NCI-H748 treated with DMSO at 0.1 percent for 48 hours (cell line): ENCODE data around the gene PSMD6.

Source experiments
- DNase-seq: peaks from one replicate; lab custom pipeline; 2025; lab: John Stamatoyannopoulos, UW

PSMD6 gene

DNA sequence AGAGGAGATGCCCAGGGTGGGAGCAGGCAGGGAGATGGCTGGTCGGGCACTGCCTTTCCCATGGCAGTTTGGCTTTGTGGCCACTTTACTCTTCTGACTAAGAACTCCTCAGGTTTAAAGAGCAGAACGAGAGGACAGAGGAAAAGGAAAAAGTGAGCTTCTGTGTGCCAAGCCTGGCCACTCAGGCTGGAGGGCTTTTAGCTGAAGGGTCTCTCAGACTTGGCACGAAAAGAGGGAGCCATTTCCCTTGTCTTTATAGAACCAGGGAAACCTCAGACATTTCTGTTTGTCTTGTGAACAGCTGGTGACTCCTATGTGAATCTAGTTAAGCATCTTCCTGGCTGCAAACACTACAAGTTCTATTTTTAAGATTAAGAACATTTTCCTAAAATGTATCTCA lies 23.3 kb upstream of the PSMD6 start:
- no peak for DNase-seq

DNA sequence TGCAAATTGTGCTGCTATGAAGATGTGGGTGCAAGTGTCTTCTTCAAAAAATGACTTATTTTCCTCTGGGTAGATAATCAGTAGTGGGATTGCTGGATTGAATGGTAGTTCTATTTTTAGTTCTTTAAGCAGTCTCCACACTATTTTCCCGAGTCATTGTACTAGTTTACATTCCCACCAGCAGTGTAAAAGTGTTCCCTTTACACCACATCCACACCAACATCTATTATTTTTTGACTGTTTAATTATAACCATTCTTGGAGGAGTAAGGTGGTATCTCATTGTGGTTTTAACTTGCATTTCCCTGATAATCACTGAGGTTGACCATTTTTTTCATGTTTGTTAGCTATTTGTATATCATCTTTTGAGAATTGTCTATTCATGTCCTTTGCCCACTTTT lies 19.7 kb upstream of the PSMD6 start:
- DNase-seq = no peak

GRCh38 chr3:64039981-64040733 lies 16.9 kb upstream of the PSMD6 start:
- DNase-seq = no peak

GRCh38 chr3:64039332-64039731 lies 16.0 kb upstream of the PSMD6 start:
- no peak for DNase-seq

GRCh38 chr3:64038253-64038767 lies 15.0 kb upstream of the PSMD6 start:
- DNase-seq = no peak

- no peak for DNase-seq
Measured at GRCh38 chr3:64037084-64037483, 13.8 kb upstream of the PSMD6 start.

DNA sequence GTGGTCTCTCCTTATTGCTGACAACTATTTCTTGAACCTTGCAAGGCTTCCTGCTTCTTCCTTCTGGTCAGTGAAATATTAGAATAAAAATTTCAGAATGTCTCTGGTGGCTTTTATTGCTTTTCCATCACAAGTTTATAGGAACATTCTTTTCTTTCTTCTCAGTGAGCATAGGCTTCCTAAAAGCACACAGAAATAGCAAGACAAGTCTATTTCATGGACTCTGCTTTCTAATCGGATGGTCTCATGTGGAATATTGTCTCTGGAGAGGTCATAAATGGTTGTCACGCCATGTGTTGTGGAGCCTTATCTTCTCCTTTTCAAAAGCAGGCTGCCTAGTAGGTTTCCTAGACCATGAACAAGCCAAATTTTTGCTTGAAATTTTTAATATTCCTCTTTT lies 9.8 kb upstream of the PSMD6 start:
- no peak for DNase-seq

GRCh38 chr3:64031540-64032508 lies 8.5 kb upstream of the PSMD6 start:
- DNase-seq = no peak

DNA sequence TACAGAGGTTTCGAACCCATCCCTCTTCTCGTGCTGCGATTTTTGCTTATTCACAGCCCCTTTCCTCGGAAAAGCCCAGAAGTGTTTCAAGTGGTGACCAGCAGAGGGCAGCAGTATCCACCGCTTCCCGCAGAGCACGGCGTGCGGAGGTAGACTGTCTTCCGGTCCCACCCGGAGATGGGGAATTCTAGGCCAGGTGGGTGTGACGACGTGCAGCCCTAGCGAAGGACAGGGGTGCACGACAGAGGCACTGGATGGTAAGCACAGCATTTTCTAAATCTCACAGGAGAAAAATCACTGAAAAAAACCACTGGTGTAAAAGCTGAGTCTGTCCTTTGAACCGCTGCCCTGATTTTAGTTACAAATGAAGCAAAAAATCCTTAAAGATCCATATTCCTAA lies 7.4 kb upstream of the PSMD6 start:
- peak; percentile 54 for DNase-seq

DNA sequence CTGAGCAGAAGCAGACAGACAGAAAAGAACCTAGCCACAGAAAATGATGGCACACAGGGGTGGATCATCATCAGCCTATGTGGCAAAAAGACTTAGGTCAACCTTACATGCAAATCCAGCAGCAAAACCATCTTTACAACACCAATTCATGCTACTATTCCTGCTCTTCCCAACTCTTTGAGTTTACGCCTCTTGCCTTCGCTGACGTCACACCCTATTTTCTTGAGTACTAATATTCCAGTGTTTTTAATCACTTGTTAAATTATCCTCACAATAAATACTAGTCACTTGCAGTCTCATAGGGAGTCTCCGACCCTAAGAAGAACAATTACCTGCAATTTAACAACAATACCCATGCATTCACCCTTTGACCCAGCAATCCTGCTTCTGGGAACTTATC lies 6.0 kb upstream of the PSMD6 start:
- no peak for DNase-seq

DNA sequence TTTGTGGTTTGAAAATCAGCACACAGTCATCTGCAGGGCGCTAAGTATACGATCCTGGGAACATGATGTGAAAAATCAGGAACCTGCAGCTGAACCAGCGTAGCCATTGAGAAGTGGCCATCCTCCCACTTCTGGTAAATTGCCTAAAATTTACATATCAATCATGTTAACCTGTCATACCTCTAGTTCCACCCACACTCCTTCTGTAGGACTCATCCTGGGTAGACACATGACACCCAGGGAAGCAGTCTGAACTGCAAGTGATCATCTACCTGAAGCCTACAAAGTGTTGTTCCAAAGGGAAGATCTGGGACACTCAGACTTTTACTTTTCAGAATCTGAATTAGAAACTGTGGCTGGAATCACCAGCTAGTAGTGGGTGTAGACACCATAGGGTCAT lies 5.5 kb upstream of the PSMD6 start:
- DNase-seq = no peak

DNA sequence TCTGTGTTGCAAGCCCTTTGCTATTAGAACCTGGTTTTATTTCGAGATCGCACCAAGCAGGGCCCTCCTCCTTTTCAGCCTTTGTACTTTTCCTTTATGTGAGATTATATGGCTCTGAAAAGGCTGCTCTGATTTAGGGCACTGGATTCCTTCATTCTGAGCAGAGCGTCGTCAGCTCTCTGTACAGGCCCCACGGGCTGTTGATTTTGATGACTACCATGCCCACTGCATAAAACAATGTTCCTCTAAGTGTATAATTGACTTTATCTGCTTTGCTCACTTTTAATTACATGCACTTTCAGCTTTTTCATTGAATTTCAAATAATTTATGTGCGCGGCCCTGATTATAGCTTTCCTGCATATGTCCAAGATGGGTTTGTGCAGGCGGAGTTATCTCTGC lies 4.4 kb upstream of the PSMD6 start:
- no peak for DNase-seq

GRCh38 chr3:64026346-64026745 lies 3.1 kb upstream of the PSMD6 start:
- DNase-seq = no peak

GRCh38 chr3:64023861-64024223 lies 548 bp upstream of the PSMD6 start:
- no peak for DNase-seq

DNA sequence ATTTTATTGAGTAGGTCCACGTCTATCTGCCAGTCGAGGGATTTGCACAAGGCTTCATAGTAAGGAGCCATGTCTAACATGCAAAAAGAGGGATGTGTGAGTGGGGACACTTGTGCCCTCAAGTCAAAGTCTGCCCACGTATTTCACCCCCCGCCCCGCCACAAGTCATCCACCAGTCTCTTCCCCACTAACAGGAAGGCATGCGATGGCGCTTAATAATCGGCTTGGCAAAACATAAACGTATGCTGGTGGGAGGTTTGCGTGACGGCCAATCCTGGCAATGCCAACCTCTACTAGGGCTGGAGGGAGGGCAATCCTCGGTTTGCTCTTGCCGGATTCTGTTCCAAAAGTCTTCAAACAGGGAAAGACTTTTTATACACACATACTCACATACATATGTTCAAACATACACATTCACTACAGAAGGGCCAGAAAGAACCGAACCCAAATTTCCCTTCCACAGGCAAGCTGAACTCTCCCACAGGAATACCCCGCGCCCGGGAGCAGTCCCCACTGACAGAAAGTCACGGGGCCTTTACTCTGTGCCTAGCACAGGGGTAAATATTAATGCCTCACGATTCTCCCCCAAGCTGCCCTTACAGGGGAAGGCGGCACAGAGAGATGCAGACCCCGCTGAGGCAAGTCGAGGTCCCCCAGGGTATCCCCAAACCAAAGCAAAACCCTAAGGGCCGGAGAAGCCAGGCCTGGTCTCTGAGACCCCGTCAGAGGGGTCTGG lies 675 bp downstream of the PSMD6 start:
- DNase-seq = no peak

DNA sequence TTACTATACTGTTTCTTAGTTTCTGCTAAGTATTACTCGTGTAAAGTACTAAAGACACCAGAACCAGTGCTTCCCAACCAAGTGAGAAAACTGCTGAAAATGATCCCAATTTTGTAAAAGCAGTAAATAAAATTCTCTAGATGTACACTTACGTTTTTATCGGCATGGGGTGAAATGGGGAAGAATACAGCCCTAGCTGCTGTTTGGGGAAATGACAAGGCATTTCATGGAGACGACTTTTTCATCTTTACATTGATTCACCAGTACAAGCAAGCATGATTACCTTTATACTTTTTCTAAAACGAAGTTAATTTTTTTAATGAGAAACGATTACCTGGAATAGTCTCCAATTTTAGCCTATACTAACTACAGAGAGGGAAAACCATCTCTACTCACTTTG lies 1.4 kb downstream of the PSMD6 start:
- DNase-seq = no peak

GRCh38 chr3:64019879-64020278 lies 3.4 kb downstream of the PSMD6 start:
- no peak for DNase-seq

DNA sequence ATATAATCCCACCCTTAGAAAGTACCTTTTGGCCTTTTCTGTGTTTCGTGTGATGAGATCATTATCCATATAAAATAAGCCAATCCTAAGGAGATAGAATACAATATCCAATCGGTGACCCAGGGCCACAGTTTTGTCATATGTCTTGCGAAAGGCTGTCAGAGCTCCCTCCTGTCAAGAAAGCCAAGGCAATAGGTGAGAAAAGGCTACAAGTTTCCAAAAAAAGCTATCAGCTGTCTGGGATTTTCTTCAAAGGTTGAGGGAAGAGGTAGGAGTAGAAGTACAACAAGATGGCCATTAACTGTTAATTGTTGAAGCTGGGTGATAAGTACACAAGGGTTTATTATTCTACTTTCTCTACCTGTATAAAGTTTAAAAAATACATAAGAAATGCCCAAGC lies 4.0 kb downstream of the PSMD6 start:
- no peak for DNase-seq

- DNase-seq = no peak
Measured at GRCh38 chr3:64016941-64017620, 6.2 kb downstream of the PSMD6 start.

DNA sequence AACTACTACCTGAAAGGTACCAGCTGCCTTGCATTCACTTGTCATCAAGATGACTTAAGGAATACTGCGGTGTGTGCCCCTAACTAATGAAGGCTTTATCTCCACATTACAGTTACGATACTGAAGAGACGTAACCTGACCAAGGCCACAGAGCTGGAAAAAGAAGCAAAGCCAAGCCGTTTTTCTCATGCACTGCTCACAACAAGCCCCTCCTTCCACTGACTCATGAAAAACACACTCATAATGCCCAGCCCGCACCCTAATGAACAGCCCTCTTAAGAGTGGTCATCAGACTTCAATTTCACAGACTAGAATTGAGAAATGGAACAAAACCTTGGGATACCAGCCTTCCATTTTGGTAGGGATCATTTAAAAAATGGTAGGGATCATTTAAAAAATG lies 11.6 kb downstream of the PSMD6 start:
- no peak for DNase-seq

- no peak for DNase-seq
Measured at GRCh38 chr3:64010199-64010598, 13.1 kb downstream of the PSMD6 start.

DNA sequence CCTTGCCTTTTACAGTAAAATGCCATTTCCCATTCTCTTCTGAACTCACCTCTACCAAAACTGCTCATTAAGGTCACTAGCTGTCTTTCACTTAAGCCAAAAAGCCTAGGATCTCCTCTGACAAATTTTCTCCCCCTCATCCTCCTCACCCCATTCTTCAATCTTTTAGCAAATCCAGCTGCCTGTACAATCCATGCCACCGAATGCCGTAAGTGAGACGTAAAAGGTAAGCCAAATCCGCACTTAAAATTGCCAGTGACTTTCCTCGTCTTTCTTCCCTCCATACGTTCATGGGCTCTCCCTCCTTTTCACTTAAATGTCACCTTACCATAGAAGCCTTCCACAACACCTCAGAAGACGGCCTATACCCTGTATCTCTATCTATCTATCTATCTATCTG lies 13.8 kb downstream of the PSMD6 start:
- no peak for DNase-seq
